ENCODE data around the gene ELL.

Gene ELL

GRCh38 chr19:18418483-18419194 is 103.2 kb downstream of the ELL start:
- Histone ChIP-seq H3K79me2 (ENCODE audit: low read length) (peaks cover 40% of the 10 kb centered on the region), H2AFZ (ENCODE audit: low read depth, low read length) (peak overlapping the region; percentile 51; the same call in 1 of the 2 replicates), H3K9ac (ENCODE audit: low read length) (no peak overlapping the region), H3K4me1 (ENCODE audit: low read length) (peaks cover 30% of the 10 kb centered on the region), H3K27ac (ENCODE audit: low read length) (no peak overlapping the region), H3K27me3 (ENCODE audit: low read depth, low read length) (peaks cover 23% of the 10 kb centered on the region), H3K4me2 (ENCODE audit: low read length) (peak overlapping the region; percentile 78), H3K36me3 (replicated peaks; ENCODE audit: low read depth, low read length) (no peaks in the 10 kb centered on the region), H4K20me1 (ENCODE audit: insufficient read depth, low read length) (peaks cover 32% of the 10 kb centered on the region), H3K9me3 (ENCODE audit: insufficient read depth, low read length) (no peaks in the 10 kb centered on the region), H3K4me3 (ENCODE audit: low read length) (peak overlapping the region; percentile 80)
- TF ChIP-seq CTCF (IDR thresholded peaks at IDR 0.05; ENCODE audit: low read depth, low read length) (no peak), EZH2phosphoT487 (IDR thresholded peaks at IDR 0.05; ENCODE audit: low read depth) (no peak)

DNA sequence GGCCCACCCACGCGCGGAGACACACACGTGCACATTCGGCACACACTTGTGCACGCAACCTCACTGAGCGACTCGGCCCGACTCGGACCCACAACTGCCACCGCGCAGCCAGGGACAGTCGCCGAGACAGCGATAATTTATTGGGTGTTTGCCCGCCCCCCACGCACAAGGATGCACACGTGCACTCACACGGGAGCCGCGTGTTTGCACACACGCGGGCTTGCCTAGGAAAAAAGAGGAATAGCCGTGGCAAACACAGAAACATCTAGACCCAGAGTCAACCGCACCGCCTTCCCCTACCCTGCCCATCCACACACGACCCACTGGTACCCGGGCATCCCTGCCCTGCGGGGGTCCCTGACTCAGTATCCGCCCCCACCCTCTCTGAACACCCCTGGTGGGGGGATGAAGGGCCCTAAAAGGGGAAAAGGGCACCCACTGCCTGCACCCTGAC is 103.8 kb downstream of the ELL start:
- H3K4me3 ChIP-seq (ENCODE audit: low read length): no peak overlapping the region
- no peak overlapping the region for H3K9ac ChIP-seq (ENCODE audit: low read length)
- H3K4me2 ChIP-seq (ENCODE audit: low read length): no peak overlapping the region
- peaks cover 34% of the 10 kb centered on the region for H3K79me2 ChIP-seq (ENCODE audit: low read length)
- H3K4me1 ChIP-seq (ENCODE audit: low read length): peaks cover 30% of the 10 kb centered on the region
- no peak overlapping the region for H3K27ac ChIP-seq (ENCODE audit: low read length)
- no peaks in the 10 kb centered on the region for H3K36me3 ChIP-seq (replicated peaks; ENCODE audit: low read depth, low read length)
- TF ChIP-seq CTCF (IDR thresholded peaks at IDR 0.05; ENCODE audit: low read depth, low read length) (no peak), EZH2phosphoT487 (IDR thresholded peaks at IDR 0.05; ENCODE audit: low read depth) (no peak)
- H3K27me3 ChIP-seq (ENCODE audit: low read depth, low read length): peaks cover 26% of the 10 kb centered on the region
- peaks cover 26% of the 10 kb centered on the region for H4K20me1 ChIP-seq (ENCODE audit: insufficient read depth, low read length)
- H2AFZ ChIP-seq (ENCODE audit: low read depth, low read length): no peak overlapping the region
- H3K9me3 ChIP-seq (ENCODE audit: insufficient read depth, low read length): no peaks in the 10 kb centered on the region

DNA sequence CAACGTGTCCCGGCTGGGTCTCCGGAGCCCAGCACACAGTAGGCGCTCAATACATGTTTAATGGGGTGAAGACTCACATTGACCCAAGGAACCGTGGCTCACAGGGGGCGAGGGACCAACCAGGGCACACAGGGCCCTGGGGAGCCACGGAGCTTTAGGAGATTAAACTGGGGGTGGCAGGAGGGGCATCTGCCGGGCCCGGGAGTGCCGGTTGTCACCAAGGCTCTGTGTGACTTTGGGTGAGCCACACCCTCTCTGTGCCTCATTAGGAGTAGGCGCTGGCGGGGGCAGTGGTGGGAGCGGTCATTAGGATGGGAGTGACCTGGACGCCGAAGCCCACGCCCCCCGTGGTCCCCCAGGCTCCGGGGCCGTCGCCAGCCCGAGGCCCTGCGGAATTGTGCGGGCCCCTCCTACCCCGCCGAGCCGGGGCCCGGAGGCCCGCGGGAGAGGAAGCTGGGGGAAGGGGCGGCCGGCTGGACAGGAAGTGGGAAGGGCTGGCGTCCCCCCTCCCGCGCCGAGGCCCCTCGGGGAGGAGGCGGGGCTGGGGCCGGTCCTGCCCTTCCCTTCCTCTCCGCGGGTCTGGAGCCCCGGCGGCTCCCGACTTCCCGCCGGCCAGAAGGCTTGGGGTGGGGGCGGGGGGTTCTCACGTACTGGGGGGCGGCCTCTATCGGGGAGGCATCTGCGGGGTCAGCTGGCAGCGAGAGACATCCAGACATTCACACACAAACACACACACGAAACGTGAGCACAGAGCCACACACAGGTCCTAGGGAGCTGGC is 104.4 kb downstream of the ELL start:
- H3K4me2 ChIP-seq (ENCODE audit: low read length): peak overlapping the region; percentile 27
- H3K36me3 ChIP-seq (replicated peaks; ENCODE audit: low read depth, low read length): no peaks in the 10 kb centered on the region
- TF ChIP-seq EZH2phosphoT487 (IDR thresholded peaks at IDR 0.05; ENCODE audit: low read depth) (no peak), CTCF (IDR thresholded peaks at IDR 0.05; ENCODE audit: low read depth, low read length) (no peak)
- no peak overlapping the region for H3K9ac ChIP-seq (ENCODE audit: low read length)
- peaks cover 28% of the 10 kb centered on the region for H3K79me2 ChIP-seq (ENCODE audit: low read length)
- peaks cover 25% of the 10 kb centered on the region for H3K4me1 ChIP-seq (ENCODE audit: low read length)
- peaks cover 29% of the 10 kb centered on the region for H3K27me3 ChIP-seq (ENCODE audit: low read depth, low read length)
- peaks cover 20% of the 10 kb centered on the region for H4K20me1 ChIP-seq (ENCODE audit: insufficient read depth, low read length)
- H2AFZ ChIP-seq (ENCODE audit: low read depth, low read length): no peak overlapping the region
- H3K4me3 ChIP-seq (ENCODE audit: low read length): peak overlapping the region; percentile 20; the same call in 1 of the 2 replicates
- H3K27ac ChIP-seq (ENCODE audit: low read length): no peak overlapping the region
- H3K9me3 ChIP-seq (ENCODE audit: insufficient read depth, low read length): no peaks in the 10 kb centered on the region

GRCh38 chr19:18416778-18417249 is 105.1 kb downstream of the ELL start:
- TF ChIP-seq CTCF (IDR thresholded peaks at IDR 0.05; ENCODE audit: low read depth, low read length) (no peak), EZH2phosphoT487 (IDR thresholded peaks at IDR 0.05; ENCODE audit: low read depth) (no peak)
- Histone ChIP-seq H4K20me1 (ENCODE audit: insufficient read depth, low read length) (peaks cover 16% of the 10 kb centered on the region), H3K27ac (ENCODE audit: low read length) (no peak overlapping the region), H3K4me3 (ENCODE audit: low read length) (no peak overlapping the region), H3K9ac (ENCODE audit: low read length) (no peak overlapping the region), H3K36me3 (replicated peaks; ENCODE audit: low read depth, low read length) (no peaks in the 10 kb centered on the region), H3K4me2 (ENCODE audit: low read length) (no peak overlapping the region), H2AFZ (ENCODE audit: low read depth, low read length) (no peak overlapping the region), H3K9me3 (ENCODE audit: insufficient read depth, low read length) (no peaks in the 10 kb centered on the region), H3K4me1 (ENCODE audit: low read length) (peaks cover 20% of the 10 kb centered on the region), H3K79me2 (ENCODE audit: low read length) (peaks cover 23% of the 10 kb centered on the region), H3K27me3 (ENCODE audit: low read depth, low read length) (peaks cover 30% of the 10 kb centered on the region)
